A673 (cell line): ENCODE measurements around the gene SLC25A29.

ENCODE experiments used
- EZH2 ChIP-seq: fragments of 200-600 bp; sonication (generic); IDR thresholded peaks from 2 replicates; pipeline ENCODE4 v1.6.1; 2017; ENCODE audit warnings: borderline replicate concordance, low read depth, mild to moderate bottlenecking, mixed read lengths, antibody characterized with exemption, low read length; ENCODE audit not compliant: poor library complexity, severe bottlenecking
- TF ChIP-seq, protein P1 (sequence below): fragments of 300-800, 200-600 bp; sonication (generic); conservative IDR thresholded peaks from 2 replicates; pipeline ENCODE4 v1.5.1; 2017; ENCODE audit warnings: low read depth, mild to moderate bottlenecking, antibody characterized with exemption, low read length, moderate library complexity, mixed read lengths

- TF ChIP-seq, protein P1, sequence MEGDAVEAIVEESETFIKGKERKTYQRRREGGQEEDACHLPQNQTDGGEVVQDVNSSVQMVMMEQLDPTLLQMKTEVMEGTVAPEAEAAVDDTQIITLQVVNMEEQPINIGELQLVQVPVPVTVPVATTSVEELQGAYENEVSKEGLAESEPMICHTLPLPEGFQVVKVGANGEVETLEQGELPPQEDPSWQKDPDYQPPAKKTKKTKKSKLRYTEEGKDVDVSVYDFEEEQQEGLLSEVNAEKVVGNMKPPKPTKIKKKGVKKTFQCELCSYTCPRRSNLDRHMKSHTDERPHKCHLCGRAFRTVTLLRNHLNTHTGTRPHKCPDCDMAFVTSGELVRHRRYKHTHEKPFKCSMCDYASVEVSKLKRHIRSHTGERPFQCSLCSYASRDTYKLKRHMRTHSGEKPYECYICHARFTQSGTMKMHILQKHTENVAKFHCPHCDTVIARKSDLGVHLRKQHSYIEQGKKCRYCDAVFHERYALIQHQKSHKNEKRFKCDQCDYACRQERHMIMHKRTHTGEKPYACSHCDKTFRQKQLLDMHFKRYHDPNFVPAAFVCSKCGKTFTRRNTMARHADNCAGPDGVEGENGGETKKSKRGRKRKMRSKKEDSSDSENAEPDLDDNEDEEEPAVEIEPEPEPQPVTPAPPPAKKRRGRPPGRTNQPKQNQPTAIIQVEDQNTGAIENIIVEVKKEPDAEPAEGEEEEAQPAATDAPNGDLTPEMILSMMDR: no peak
- no peak for TF ChIP-seq EZH2
These were observed 3.6 kb downstream of the SLC25A29 start for GRCh38 chr14:100302616-100303015.
